Astrocyte of the spinal cord (primary cell): ENCODE data around the gene SNAP29.

Experiments
- DNase-seq: peaks from one replicate; pipeline ENCODE4 v3.0.0; 2011; ENCODE audit warnings: low read depth, low spot score
- H3K4me3 ChIP-seq: 2 replicates; pipeline ENCODE4 v1.5.1; 2011; ENCODE audit warnings: low read depth, mild to moderate bottlenecking, low read length, moderate library complexity
- CTCF ChIP-seq: IDR thresholded peaks from 2 replicates; pipeline ENCODE4 v1.5.1; 2012; ENCODE audit warnings: low read depth, mild to moderate bottlenecking, low read length, inconsistent platforms
- in situ Hi-C: cut with HindIII; loops from 2 replicates; pipeline ENCODE4 v1.10.0; 2017; ENCODE audit warnings: low sequenced_read_pairs

SNAP29 gene

GRCh38 chr22:20875296-20875695 lies 16.5 kb downstream of the SNAP29 start:
- no peak for DNase-seq
- in situ Hi-C loops: no loop called here
- TF ChIP-seq CTCF: no peak
- no peak overlapping the region for H3K4me3 ChIP-seq

- in situ Hi-C loops: no loop called here
- no peak for DNase-seq
- no peak overlapping the region for H3K4me3 ChIP-seq
- TF ChIP-seq CTCF: no peak
These were observed 18.9 kb downstream of the SNAP29 start for GRCh38 chr22:20877715-20878114.

- in situ Hi-C loops: no loop called here
- no peak overlapping the region for H3K4me3 ChIP-seq
- no peak for TF ChIP-seq CTCF
- no peak for DNase-seq
These were observed 22.4 kb downstream of the SNAP29 start for GRCh38 chr22:20881231-20881630.

DNA sequence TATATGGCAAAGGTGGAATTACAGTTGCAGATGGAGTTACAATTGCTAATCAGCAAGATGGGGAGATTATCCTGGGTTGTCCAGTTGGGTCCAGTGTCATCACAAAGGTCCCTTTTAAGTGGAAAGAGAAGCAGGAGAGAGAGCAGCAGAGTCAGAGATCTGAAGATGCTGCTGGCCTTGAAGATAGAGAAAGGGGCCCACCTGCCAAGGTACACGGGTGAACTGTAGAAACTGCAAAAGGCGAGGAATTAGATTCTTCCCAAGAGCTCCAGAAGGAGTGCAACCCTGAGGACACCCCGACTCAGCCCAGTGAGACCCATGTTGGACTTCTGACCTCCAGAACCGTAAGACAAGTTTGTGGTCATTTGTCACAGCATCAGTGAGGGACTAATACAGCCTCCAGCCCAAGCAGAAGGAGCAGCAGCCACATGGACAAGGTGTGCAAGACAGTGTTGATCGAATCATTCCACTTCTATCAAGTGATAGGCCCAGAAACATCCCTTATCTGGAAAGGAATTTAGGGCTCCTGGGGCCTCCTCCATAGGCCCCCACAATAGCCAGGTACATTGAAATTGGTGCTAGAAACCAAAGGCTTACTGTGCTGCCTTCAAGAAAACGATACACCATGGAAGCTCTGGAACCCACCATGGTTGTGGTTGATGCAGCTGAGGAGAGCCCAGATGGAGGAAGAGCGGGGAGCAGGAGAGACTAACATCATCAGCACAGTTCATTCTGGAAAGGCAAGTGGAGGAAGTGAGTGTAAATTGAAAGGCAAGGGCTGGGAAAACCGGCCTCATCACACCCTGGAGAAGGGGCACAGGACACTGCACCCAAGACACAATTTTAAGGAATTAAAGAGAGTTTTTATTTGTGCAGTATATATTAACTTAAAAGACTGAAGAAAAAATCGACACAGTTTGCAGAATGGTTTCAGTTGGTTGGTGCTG lies 23.3 kb downstream of the SNAP29 start:
- H3K4me3 ChIP-seq: no peak overlapping the region
- DNase-seq: no peak
- in situ Hi-C loops: no loop called here
- TF ChIP-seq CTCF: no peak

- in situ Hi-C loops: no loop called here
These were observed 24.0 kb downstream of the SNAP29 start for GRCh38 chr22:20882855-20883254.

GRCh38 chr22:20884454-20884853 lies 25.6 kb downstream of the SNAP29 start:
- TF ChIP-seq CTCF: no peak
- in situ Hi-C loops: no loop called here
- no peak for DNase-seq
- H3K4me3 ChIP-seq: no peak overlapping the region

More at GRCh38 chr22:20882855-20883254, 24.0 kb downstream of the SNAP29 start:
- no peak overlapping the region for H3K4me3 ChIP-seq
- DNase-seq: no peak
- no peak for TF ChIP-seq CTCF
